ENCODE data around the gene PARVG.

Gene PARVG

GRCh38 chr22:44181033-44181911 lies 547 bp downstream of the PARVG start:
- peak in 5 of 14 donors; percentile 21 to 42 (median 22) for DNase-seq

- DNase-seq = no peak
Measured at GRCh38 chr22:44181912-44182587, 1.3 kb downstream of the PARVG start.

- DNase-seq = peak in 9 of 14 donors; percentile 7 to 59 (median 40)
Measured at GRCh38 chr22:44182588-44183286, 2.0 kb downstream of the PARVG start.

GRCh38 chr22:44183287-44183588 lies 2.5 kb downstream of the PARVG start:
- no peak for DNase-seq

- no peak for DNase-seq
Measured at GRCh38 chr22:44184006-44184405, 3.3 kb downstream of the PARVG start.

GRCh38 chr22:44185237-44186120 lies 4.8 kb downstream of the PARVG start:
- DNase-seq = no peak

GRCh38 chr22:44186121-44186510 lies 5.4 kb downstream of the PARVG start:
- no peak for DNase-seq

GRCh38 chr22:44186737-44187136 lies 6.0 kb downstream of the PARVG start:
- no peak for DNase-seq

GRCh38 chr22:44187652-44188230 lies 7.0 kb downstream of the PARVG start:
- no peak for DNase-seq

GRCh38 chr22:44188316-44188715 lies 7.6 kb downstream of the PARVG start:
- DNase-seq = no peak

GRCh38 chr22:44188986-44189630 lies 8.4 kb downstream of the PARVG start:
- no peak for DNase-seq

GRCh38 chr22:44190381-44190976 lies 9.8 kb downstream of the PARVG start:
- DNase-seq = no peak

- no peak for DNase-seq
Measured at GRCh38 chr22:44191036-44191454, 10.3 kb downstream of the PARVG start.

- no peak for DNase-seq
Measured at GRCh38 chr22:44192098-44192815, 11.5 kb downstream of the PARVG start.

GRCh38 chr22:44192816-44193534 lies 12.2 kb downstream of the PARVG start:
- peak in 1 of 14 donors; percentile 83 for DNase-seq

GRCh38 chr22:44193535-44193891 lies 12.8 kb downstream of the PARVG start:
- no peak for DNase-seq

GRCh38 chr22:44194569-44194968 lies 13.8 kb downstream of the PARVG start:
- DNase-seq = no peak

- no peak for DNase-seq
Measured at GRCh38 chr22:44195189-44195871, 14.6 kb downstream of the PARVG start.

GRCh38 chr22:44196241-44196640 lies 15.5 kb downstream of the PARVG start:
- no peak for DNase-seq
